ENCODE measurements around the gene ZKSCAN8.

ZKSCAN8 gene

DNA sequence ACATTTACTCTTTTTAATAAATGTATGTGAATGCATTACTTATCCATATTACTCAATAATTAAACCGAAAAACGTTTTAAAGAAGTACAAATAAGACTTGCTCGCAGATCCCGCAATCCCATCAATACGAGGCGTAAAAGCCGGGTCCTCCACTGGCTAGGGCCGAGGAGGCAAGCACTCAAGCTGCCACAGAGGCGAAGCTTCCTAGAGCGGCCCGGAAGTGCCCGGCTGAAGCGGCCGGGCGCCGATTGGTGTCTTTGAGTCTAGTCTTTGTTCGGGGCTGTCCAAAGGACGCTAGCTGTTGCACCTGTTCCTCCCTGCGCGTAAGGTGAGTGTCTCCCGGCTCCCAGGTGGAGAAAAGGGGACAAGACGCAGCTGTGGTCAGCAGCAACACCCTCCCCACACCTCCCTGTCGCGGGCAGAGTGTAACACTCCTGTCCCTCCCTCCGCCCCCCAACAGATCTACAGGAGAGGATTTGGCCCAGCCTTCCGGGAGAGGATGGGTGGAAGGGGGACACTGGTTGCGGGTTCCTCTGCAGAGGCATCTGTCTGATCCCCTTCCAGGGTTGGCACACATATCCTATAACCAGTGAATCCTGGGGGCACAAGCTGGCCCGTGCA, 17.2 kb upstream of the ZKSCAN8 start, which contains the start of gene ZSCAN16:
TSS of gene ZSCAN16 (plus strand) at position 260 of the 621 bp plus-strand sequence. CDS start 835 bp downstream, outside the sequence.
- ChIA-PET CTCF (interaction anchor here (1.1 to 1.3 kb wide), 3 partner anchors 9 to 232 kb away, joined by 3 to 4 read pairs (median 3); no protein-coding TSS in a partner anchor), POLR2A (interaction anchor here (0.6 to 1.1 kb wide), 4 partner anchors 12 to 157 kb away, joined by 3 to 4 read pairs (median 3); partner anchors contain the start of genes PGBD1 and ZKSCAN8)
- DNase-seq (ENCODE audit: low read depth, low spot score): no peak
- H3K4me3 ChIP-seq (ENCODE audit: low read depth, low read length): peak within 1 kb of the TSS; percentile 70
- TF ChIP-seq, protein P1, sequence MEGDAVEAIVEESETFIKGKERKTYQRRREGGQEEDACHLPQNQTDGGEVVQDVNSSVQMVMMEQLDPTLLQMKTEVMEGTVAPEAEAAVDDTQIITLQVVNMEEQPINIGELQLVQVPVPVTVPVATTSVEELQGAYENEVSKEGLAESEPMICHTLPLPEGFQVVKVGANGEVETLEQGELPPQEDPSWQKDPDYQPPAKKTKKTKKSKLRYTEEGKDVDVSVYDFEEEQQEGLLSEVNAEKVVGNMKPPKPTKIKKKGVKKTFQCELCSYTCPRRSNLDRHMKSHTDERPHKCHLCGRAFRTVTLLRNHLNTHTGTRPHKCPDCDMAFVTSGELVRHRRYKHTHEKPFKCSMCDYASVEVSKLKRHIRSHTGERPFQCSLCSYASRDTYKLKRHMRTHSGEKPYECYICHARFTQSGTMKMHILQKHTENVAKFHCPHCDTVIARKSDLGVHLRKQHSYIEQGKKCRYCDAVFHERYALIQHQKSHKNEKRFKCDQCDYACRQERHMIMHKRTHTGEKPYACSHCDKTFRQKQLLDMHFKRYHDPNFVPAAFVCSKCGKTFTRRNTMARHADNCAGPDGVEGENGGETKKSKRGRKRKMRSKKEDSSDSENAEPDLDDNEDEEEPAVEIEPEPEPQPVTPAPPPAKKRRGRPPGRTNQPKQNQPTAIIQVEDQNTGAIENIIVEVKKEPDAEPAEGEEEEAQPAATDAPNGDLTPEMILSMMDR (IDR thresholded peaks at IDR 0.05; ENCODE audit: insufficient read depth, low read length, missing control alignments): no peak

GRCh38 chr6:28124971-28125353, 16.7 kb upstream of the ZKSCAN8 start:
- ChIA-PET POLR2A (interaction anchor here (0.6 to 1.1 kb wide), 4 partner anchors 12 to 157 kb away, joined by 3 to 4 read pairs (median 3); partner anchors contain the start of genes PGBD1 and ZKSCAN8), CTCF (interaction anchor here (1.1 to 1.3 kb wide), 3 partner anchors 10 to 231 kb away, joined by 3 to 4 read pairs (median 3); no protein-coding TSS in a partner anchor)
- TF ChIP-seq, protein P1 (IDR thresholded peaks at IDR 0.05; ENCODE audit: insufficient read depth, low read length, missing control alignments): no peak
- DNase-seq (ENCODE audit: low read depth, low spot score): no peak
- H3K4me3 ChIP-seq (ENCODE audit: low read depth, low read length): peak overlapping the region; percentile 70

GRCh38 chr6:28125401-28125800, 16.3 kb upstream of the ZKSCAN8 start:
- TF ChIP-seq, protein P1 (IDR thresholded peaks at IDR 0.05; ENCODE audit: insufficient read depth, low read length, missing control alignments): no peak
- CTCF ChIA-PET: interaction anchor here (1.1 to 1.2 kb wide), 2 partner anchors 229 to 231 kb away, joined by 3 to 4 read pairs; no protein-coding TSS in a partner anchor
- H3K4me3 ChIP-seq (ENCODE audit: low read depth, low read length): no peak overlapping the region
- POLR2A ChIA-PET: no interaction called here
- no peak for DNase-seq (ENCODE audit: low read depth, low spot score)

- TF ChIP-seq, protein P1 (IDR thresholded peaks at IDR 0.05; ENCODE audit: insufficient read depth, low read length, missing control alignments): peak; percentile 53
- ChIA-PET CTCF (interaction anchor here (1.0 to 1.3 kb wide), 2 partner anchors 222 kb away, joined by 5 to 9 read pairs; no protein-coding TSS in a partner anchor), POLR2A (no interaction called here)
- H3K4me3 ChIP-seq (ENCODE audit: low read depth, low read length): no peak overlapping the region
- no peak for DNase-seq (ENCODE audit: low read depth, low spot score)
Observed at GRCh38 chr6:28134015-28134414, 7.7 kb upstream of the ZKSCAN8 start.

- no peak overlapping the region for H3K4me3 ChIP-seq (ENCODE audit: low read depth, low read length)
- TF ChIP-seq, protein P1 (IDR thresholded peaks at IDR 0.05; ENCODE audit: insufficient read depth, low read length, missing control alignments): no peak
- no peak for DNase-seq (ENCODE audit: low read depth, low spot score)
- CTCF ChIA-PET: interaction anchor here (1.0 kb wide), 1 partner anchor 221 kb away, joined by 5 read pairs; no protein-coding TSS in a partner anchor
- POLR2A ChIA-PET: no interaction called here
Observed at GRCh38 chr6:28134716-28135115, 7.0 kb upstream of the ZKSCAN8 start.

GRCh38 chr6:28135393-28135792, 6.3 kb upstream of the ZKSCAN8 start:
- ChIA-PET CTCF (no interaction called here), POLR2A (no interaction called here)
- TF ChIP-seq, protein P1 (IDR thresholded peaks at IDR 0.05; ENCODE audit: insufficient read depth, low read length, missing control alignments): no peak
- no peak for DNase-seq (ENCODE audit: low read depth, low spot score)
- peak overlapping the region; percentile 93 for H3K4me3 ChIP-seq (ENCODE audit: low read depth, low read length)
